ENCODE data around the gene DEPDC5. TPM values are rescaled to one million over a fixed set of nuclear protein-coding genes. Genes with fewer than 3 reads are reported as not detected.

Gene DEPDC5
- total RNA-seq, 1 donor from 2014 or later = 13.6 TPM

GRCh38 chr22:31892080-31892433 is 138.2 kb downstream of the DEPDC5 start:
- no peak for TF ChIP-seq CTCF (IDR thresholded peaks at IDR 0.05; ENCODE audit: insufficient read depth, low read length, poor library complexity, severe bottlenecking)
- no peaks in the 10 kb centered on the region for H3K27me3 ChIP-seq (ENCODE audit: control insufficient read depth, insufficient read depth, low read length)
- peaks cover 1% of the 10 kb centered on the region for H3K36me3 ChIP-seq (ENCODE audit: control insufficient read depth, insufficient read depth, low read length)
- no peak overlapping the region for H3K4me3 ChIP-seq (ENCODE audit: low read depth, low read length)
- no peak for DNase-seq (ENCODE audit: low read depth)

DNA sequence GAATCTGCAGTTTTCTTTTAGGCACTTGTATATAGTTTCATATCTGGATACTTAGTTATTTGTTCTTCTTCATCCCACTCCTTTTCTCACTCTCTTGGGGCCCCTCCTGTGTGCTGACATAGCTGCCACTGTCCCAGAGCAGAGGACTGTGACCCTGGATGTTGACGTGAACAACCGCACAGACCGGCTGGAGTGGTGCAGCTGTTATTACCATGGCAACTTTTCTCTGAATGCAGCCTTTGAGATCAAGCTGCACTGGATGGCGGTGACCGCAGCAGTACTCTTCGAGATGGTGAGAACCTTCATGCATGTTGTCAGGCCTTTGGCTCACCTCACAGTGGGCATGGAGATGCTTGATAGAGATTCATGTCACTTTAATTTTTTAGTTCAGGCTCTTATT is 139.6 kb downstream of the DEPDC5 start:
- DNase-seq (ENCODE audit: low read depth) = no peak
- no peak overlapping the region for H3K4me3 ChIP-seq (ENCODE audit: low read depth, low read length)
- peaks cover 1% of the 10 kb centered on the region for H3K36me3 ChIP-seq (ENCODE audit: control insufficient read depth, insufficient read depth, low read length)
- no peaks in the 10 kb centered on the region for H3K27me3 ChIP-seq (ENCODE audit: control insufficient read depth, insufficient read depth, low read length)
- no peak for TF ChIP-seq CTCF (IDR thresholded peaks at IDR 0.05; ENCODE audit: insufficient read depth, low read length, poor library complexity, severe bottlenecking)

DNA sequence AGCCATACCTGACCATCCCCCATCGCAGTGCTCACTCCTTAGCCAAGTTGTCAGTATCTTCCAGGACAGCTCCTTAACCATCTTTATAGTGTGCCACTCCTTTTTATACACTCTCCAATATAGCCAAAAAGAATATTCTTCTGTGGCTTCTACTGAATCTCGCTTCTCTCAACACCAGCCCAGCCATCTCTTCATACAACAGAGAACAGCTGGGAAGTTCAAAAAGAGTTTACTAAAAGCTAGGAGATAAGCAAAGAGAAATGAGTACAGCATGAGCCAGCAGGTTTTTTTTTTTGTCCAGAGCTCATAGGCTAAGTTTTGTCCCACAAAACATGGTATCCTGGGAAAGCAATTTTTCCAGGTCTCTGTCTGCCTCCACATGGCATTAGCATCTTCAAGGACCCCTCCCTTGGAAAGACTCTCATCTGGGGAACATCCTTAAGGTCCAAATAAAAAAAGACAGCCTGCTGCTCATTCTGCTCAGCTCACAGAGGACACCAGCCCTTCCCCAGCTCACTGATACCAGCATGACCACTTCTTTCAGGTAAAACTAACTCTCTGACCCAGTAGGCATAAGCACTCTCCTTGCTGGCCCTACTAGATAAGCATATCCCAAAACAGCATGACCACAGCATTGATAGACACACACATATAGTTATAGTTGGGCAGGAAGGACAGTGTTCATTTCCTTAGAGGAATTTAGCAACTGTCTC is 141.7 kb downstream of the DEPDC5 start:
- no peak for TF ChIP-seq CTCF (IDR thresholded peaks at IDR 0.05; ENCODE audit: insufficient read depth, low read length, poor library complexity, severe bottlenecking)
- peaks cover 1% of the 10 kb centered on the region for H3K36me3 ChIP-seq (ENCODE audit: control insufficient read depth, insufficient read depth, low read length)
- H3K27me3 ChIP-seq (ENCODE audit: control insufficient read depth, insufficient read depth, low read length) = no peaks in the 10 kb centered on the region
- H3K4me3 ChIP-seq (ENCODE audit: low read depth, low read length) = no peak overlapping the region
- DNase-seq (ENCODE audit: low read depth) = no peak

DNA sequence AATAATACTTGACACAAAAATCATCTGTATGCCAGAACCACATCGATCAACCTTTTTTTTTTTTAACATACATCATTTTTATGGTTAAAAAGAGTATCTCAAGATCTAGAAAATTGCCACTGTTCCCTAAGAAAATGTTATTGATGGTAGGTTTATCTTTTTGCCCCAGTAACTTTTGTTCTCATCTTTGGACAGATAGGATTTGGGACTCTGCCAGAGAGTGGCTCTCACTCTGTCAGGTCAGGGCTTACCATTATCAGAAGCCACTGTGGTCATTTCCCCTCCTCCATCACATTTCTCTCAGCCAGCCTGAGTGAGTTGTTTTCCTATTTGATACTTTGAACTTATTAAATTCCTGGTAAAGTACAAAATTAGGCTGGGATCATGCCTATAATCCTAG is 142.7 kb downstream of the DEPDC5 start:
- no peak for TF ChIP-seq CTCF (IDR thresholded peaks at IDR 0.05; ENCODE audit: insufficient read depth, low read length, poor library complexity, severe bottlenecking)
- H3K27me3 ChIP-seq (ENCODE audit: control insufficient read depth, insufficient read depth, low read length) = no peaks in the 10 kb centered on the region
- no peak for DNase-seq (ENCODE audit: low read depth)
- no peak overlapping the region for H3K4me3 ChIP-seq (ENCODE audit: low read depth, low read length)
- peaks cover 1% of the 10 kb centered on the region for H3K36me3 ChIP-seq (ENCODE audit: control insufficient read depth, insufficient read depth, low read length)

GRCh38 chr22:31897842-31898805 is 144.3 kb downstream of the DEPDC5 start:
- no peak for TF ChIP-seq CTCF (IDR thresholded peaks at IDR 0.05; ENCODE audit: insufficient read depth, low read length, poor library complexity, severe bottlenecking)
- Histone ChIP-seq H3K27me3 (ENCODE audit: control insufficient read depth, insufficient read depth, low read length) (no peaks in the 10 kb centered on the region), H3K36me3 (ENCODE audit: control insufficient read depth, insufficient read depth, low read length) (peaks cover 1% of the 10 kb centered on the region), H3K4me3 (ENCODE audit: low read depth, low read length) (no peak overlapping the region)
- DNase-seq (ENCODE audit: low read depth) = no peak

All from kidney epithelial cell (primary cell).